ENCODE data around the gene DEPDC5. TPM values are rescaled to one million over a fixed set of nuclear protein-coding genes. Genes with fewer than 3 reads are reported as not detected.
"Not testable (repeated sequence)": the region's sequence is repeated elsewhere in the genome, so short reads cannot be mapped to it uniquely, and the experiment has no call there.

DEPDC5 gene
- total RNA-seq, 4 donors from 2014 or later: 25.9 to 86.4 (median 45.6) TPM

GRCh38 chr22:31752096-31752847, 1.5 kb upstream of the DEPDC5 start:
- peaks cover 17 to 57% (median 38%) of the 10 kb centered on the region in 4 donors for H3K4me1 ChIP-seq
- intact Hi-C loops (cut with DNase I; ENCODE audit: low total_unique reads) (no loop called here), in situ Hi-C loops (cut with MboI; ENCODE audit: low pct_ligation_motif_present in 1 of 4, low pct_unique_long_range_greater_than_20kb in 1 of 4, low sequenced_read_pairs in 3 of 4) (no loop called here)
- 85 to 90% methylated on average over 3 to 7 of the region's 7 CpGs for WGBS, 2 donors (ENCODE audit: low coverage in 1 of 2)
- H3K27ac ChIP-seq: peak overlapping the region; percentile 92 to 98 (median 95)
- no peaks in the 10 kb centered on the region for H3K9me3 ChIP-seq
- H3K4me3 ChIP-seq: no peak overlapping the region
- no peak for DNase-seq
- no peaks in the 10 kb centered on the region for H3K36me3 ChIP-seq
- no peaks in the 10 kb centered on the region for H3K27me3 ChIP-seq
- TF ChIP-seq EP300 (IDR thresholded peaks at IDR 0.05; ENCODE audit: low read depth) (no peak), POLR2A (IDR thresholded peaks at IDR 0.05) (no peak)

DNA sequence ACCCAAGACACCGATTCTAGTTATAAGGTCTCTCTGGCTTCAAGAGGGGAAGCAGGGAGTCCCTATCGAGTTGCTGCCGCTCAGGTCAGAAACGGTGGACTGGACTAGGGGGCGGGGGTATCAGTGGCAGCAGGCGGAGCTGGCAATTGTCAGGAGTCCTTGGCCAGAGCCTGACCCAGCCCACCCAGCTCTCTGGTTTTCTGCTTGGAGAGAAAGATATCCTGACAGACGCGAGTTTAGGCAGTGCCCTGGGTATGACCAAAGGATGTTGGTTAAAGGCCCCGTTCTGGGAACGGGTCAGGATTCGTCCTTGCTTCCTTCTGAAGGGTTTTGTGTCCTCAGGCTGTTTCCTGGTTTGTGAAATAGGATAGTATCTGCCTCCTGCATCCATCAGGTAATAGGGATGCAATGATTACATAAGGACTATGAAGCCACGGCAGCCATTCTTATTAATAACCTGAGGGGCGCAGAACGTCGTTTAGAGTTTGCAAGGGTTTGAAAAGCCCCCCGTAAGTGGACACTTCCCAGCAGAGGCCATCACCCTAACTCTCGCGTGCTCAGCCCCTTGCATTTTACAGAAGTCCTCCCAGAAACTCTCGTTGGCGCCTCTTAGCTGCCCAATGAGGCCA, 700 bp upstream of the DEPDC5 start:
- TF ChIP-seq POLR2A (IDR thresholded peaks at IDR 0.05): no peak
- TF ChIP-seq, protein P1, sequence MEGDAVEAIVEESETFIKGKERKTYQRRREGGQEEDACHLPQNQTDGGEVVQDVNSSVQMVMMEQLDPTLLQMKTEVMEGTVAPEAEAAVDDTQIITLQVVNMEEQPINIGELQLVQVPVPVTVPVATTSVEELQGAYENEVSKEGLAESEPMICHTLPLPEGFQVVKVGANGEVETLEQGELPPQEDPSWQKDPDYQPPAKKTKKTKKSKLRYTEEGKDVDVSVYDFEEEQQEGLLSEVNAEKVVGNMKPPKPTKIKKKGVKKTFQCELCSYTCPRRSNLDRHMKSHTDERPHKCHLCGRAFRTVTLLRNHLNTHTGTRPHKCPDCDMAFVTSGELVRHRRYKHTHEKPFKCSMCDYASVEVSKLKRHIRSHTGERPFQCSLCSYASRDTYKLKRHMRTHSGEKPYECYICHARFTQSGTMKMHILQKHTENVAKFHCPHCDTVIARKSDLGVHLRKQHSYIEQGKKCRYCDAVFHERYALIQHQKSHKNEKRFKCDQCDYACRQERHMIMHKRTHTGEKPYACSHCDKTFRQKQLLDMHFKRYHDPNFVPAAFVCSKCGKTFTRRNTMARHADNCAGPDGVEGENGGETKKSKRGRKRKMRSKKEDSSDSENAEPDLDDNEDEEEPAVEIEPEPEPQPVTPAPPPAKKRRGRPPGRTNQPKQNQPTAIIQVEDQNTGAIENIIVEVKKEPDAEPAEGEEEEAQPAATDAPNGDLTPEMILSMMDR (IDR thresholded peaks at IDR 0.05): no peak
- TF ChIP-seq POLR2AphosphoS5 (IDR thresholded peaks at IDR 0.05): no peak
- TF ChIP-seq EP300 (IDR thresholded peaks at IDR 0.05; ENCODE audit: low read depth): no peak
- in situ Hi-C loops (cut with MboI; ENCODE audit: low pct_ligation_motif_present in 1 of 4, low pct_unique_long_range_greater_than_20kb in 1 of 4, low sequenced_read_pairs in 3 of 4): no loop called here
- Histone ChIP-seq H3K36me3 (no peaks in the 10 kb centered on the region), H3K4me1 (peaks cover 17 to 49% (median 36%) of the 10 kb centered on the region in 4 donors), H3K27me3 (no peaks in the 10 kb centered on the region), H3K9me3 (no peaks in the 10 kb centered on the region), H3K4me3 (peak overlapping the region; percentile 2 to 88 (median 82)), H3K27ac (peak overlapping the region; percentile 92 to 98 (median 95))
- intact Hi-C loops (cut with DNase I; ENCODE audit: low total_unique reads): no loop called here
- 17 to 36% methylated on average over 8 to 20 of the region's 20 CpGs for WGBS, 2 donors (ENCODE audit: low coverage in 1 of 2)
- peak; percentile 18 for DNase-seq

DNA sequence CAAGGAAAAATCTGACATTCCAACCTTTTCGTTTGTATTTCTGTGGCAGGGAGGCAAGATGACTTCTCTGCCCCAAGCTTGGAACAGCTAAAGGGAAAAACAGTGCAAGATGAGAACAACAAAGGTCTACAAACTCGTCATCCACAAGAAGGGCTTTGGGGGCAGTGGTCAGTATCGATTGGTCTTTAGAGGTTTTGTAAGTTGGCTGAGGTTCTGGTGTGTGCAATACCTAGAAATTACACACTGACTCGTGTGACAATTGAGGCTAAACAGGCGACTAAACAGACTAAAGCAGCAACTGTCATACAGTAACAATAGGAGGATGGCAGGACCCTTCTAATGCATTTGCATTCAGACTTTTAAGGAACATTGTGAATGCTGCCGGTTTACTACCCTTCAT, 994 bp downstream of the DEPDC5 start:
- WGBS, 2 donors (ENCODE audit: low coverage in 1 of 2): 26 to 50% methylated on average over 2 to 6 of the region's 6 CpGs
- TF ChIP-seq EP300 (IDR thresholded peaks at IDR 0.05; ENCODE audit: low read depth) (no peak), POLR2AphosphoS5 (IDR thresholded peaks at IDR 0.05) (no peak), POLR2A (IDR thresholded peaks at IDR 0.05) (no peak)
- TF ChIP-seq, protein P1 (IDR thresholded peaks at IDR 0.05): no peak
- intact Hi-C loops (cut with DNase I; ENCODE audit: low total_unique reads) (no loop called here), in situ Hi-C loops (cut with MboI; ENCODE audit: low pct_ligation_motif_present in 1 of 4, low pct_unique_long_range_greater_than_20kb in 1 of 4, low sequenced_read_pairs in 3 of 4) (no loop called here)
- H3K4me3 ChIP-seq: peak overlapping the region in 3 of 4 donors; percentile 78 to 88 (median 87)
- H3K9me3 ChIP-seq: no peaks in the 10 kb centered on the region
- DNase-seq: no peak
- H3K27ac ChIP-seq: peak overlapping the region; percentile 92 to 98 (median 95)
- H3K27me3 ChIP-seq: no peaks in the 10 kb centered on the region
- H3K4me1 ChIP-seq: peaks cover 13 to 37% (median 24%) of the 10 kb centered on the region in 4 donors
- H3K36me3 ChIP-seq: peaks cover 0 to 5% (median 2%) of the 10 kb centered on the region in 4 donors

- Histone ChIP-seq H3K4me1 (peaks cover 13 to 28% (median 19%) of the 10 kb centered on the region in 4 donors), H3K4me3 (no peak overlapping the region), H3K27me3 (no peaks in the 10 kb centered on the region), H3K27ac (no peak overlapping the region), H3K36me3 (peaks cover 0 to 23% (median 11%) of the 10 kb centered on the region in 4 donors), H3K9me3 (no peaks in the 10 kb centered on the region)
- TF ChIP-seq, protein P1 (IDR thresholded peaks at IDR 0.05): no peak
- no peak for TF ChIP-seq POLR2A (IDR thresholded peaks at IDR 0.05)
- no peak for TF ChIP-seq EP300 (IDR thresholded peaks at IDR 0.05; ENCODE audit: low read depth)
- TF ChIP-seq POLR2AphosphoS5 (IDR thresholded peaks at IDR 0.05): no peak
- in situ Hi-C loops (cut with MboI; ENCODE audit: low pct_ligation_motif_present in 1 of 4, low pct_unique_long_range_greater_than_20kb in 1 of 4, low sequenced_read_pairs in 3 of 4): no loop called here
- intact Hi-C loops (cut with DNase I; ENCODE audit: low total_unique reads): no loop called here
- DNase-seq: no peak
- 67 to 83% methylated on average over 1 of the region's 1 CpG for WGBS, 2 donors (ENCODE audit: low coverage in 1 of 2)
These were observed 3.4 kb downstream of the DEPDC5 start for GRCh38 chr22:31757265-31757664.

- H3K4me1 ChIP-seq: peaks cover 3 to 16% (median 10%) of the 10 kb centered on the region in 4 donors
- in situ Hi-C loops (cut with MboI; ENCODE audit: low pct_ligation_motif_present in 1 of 4, low pct_unique_long_range_greater_than_20kb in 1 of 4, low sequenced_read_pairs in 3 of 4); H3K4me3 ChIP-seq; H3K27ac ChIP-seq; H3K27me3 ChIP-seq; intact Hi-C loops (cut with DNase I; ENCODE audit: low total_unique reads); H3K9me3 ChIP-seq; DNase-seq: not testable (repeated sequence)
- WGBS, 2 donors (ENCODE audit: low coverage in 1 of 2): 93 to 100% methylated on average over 1 to 5 of the region's 5 CpGs
- H3K36me3 ChIP-seq: peaks cover 0 to 24% (median 11%) of the 10 kb centered on the region in 4 donors
These were observed 5.0 kb downstream of the DEPDC5 start for GRCh38 chr22:31758860-31759259.

Data from transverse colon (tissue), 4 donors.